ENCODE results near the gene ASRGL1. TPM values are rescaled to one million over a fixed set of nuclear protein-coding genes. Genes with fewer than 3 reads are reported as not detected.

Gene ASRGL1
- 0.93 TPM for polyA plus RNA-seq (2013, experiment 1 of 2)
- 1.0 TPM for polyA plus RNA-seq (2013, experiment 2 of 2)

DNA sequence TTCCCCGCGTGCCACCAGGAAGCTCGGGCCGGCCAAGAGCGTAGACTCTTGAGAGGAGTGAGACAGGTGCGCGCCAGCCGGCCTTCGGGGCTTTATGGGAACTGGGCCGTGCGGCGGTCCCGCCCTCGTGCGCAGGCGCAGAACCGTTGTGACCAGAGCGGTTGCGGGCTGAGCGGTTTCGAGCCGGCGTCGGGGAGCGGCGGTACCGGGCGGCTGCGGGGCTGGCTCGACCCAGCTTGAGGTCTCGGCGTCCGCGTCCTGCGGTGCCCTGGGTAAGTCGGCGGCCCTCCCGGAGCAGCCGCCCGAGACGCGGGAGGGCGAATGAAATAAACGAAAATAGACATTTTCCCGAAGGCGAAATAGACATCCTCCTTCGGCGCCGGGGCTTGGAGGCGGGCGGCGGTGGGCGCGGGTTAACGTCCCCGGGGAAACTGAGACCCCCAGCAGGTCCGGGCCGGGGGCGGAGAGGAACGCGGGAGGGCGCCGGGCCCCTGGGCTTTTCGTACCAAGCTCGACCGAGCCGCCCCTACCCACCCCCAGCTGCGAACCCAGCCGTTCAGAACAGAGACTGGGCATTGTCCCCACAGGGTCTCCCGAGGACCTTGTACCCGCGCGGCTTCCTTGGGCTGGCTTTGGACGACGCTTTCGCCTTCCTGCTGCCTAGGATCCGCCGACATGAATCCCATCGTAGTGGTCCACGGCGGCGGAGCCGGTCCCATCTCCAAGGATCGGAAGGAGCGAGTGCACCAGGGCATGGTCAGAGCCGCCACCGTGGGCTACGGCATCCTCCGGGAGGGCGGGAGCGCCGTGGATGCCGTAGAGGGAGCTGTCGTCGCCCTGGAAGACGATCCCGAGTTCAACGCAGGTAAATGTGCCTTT is at the start of gene ASRGL1:
TSS of gene ASRGL1 (plus strand) at position 146 of the 879 bp plus-strand sequence. CDS start at position 676, 530 bp downstream.
- Histone ChIP-seq H2BK15ac (ENCODE audit: low read depth, poor library complexity, severe bottlenecking) (no peak within 1 kb of the TSS), H2AFZ (ENCODE audit: low read depth, low read length) (peak within 1 kb of the TSS; percentile 2), H2BK12ac (ENCODE audit: low read length in 2 of 2) (no peak within 1 kb of the TSS), H3K23ac (ENCODE audit: low read length in 2 of 2) (peak within 1 kb of the TSS in 1 of 2 experiments; percentile 72), H3K18ac (ENCODE audit: low read depth in 1 of 2, low read length in 2 of 2) (no peak within 1 kb of the TSS), H2BK120ac (ENCODE audit: low read depth, low read length) (no peak within 1 kb of the TSS), H3K4me3 (ENCODE audit: insufficient read depth in 1 of 2, low read depth in 1 of 2, low read length in 2 of 2) (peak within 1 kb of the TSS; percentile 77 to 78), H3K27ac (ENCODE audit: low read length, poor library complexity, severe bottlenecking) (no peak within 1 kb of the TSS), H3K14ac (ENCODE audit: low read length in 2 of 2) (no peak within 1 kb of the TSS), H4K8ac (ENCODE audit: low read length) (peak within 1 kb of the TSS; percentile 55), H3K9ac (ENCODE audit: low read length) (peak within 1 kb of the TSS; percentile 54), H2AK5ac (ENCODE audit: low read length, severe bottlenecking) (no peak within 1 kb of the TSS), H2BK5ac (ENCODE audit: low read depth, low read length, poor library complexity, severe bottlenecking) (no peak within 1 kb of the TSS), H3K4me2 (ENCODE audit: low read length, poor library complexity, severe bottlenecking) (peak within 1 kb of the TSS; percentile 100), H3K9me3 (ENCODE audit: control insufficient read depth, low read length) (no peaks in the 10 kb centered on the region), H4K91ac (ENCODE audit: low read length) (no peak within 1 kb of the TSS), H3K4me1 (ENCODE audit: control insufficient read depth, insufficient read depth, low read depth, low read length) (peaks cover 9% of the 10 kb centered on the region), H3K4ac (ENCODE audit: low read depth in 1 of 2, low read length in 2 of 2) (no peak within 1 kb of the TSS), H3K27me3 (ENCODE audit: control insufficient read depth in 1 of 2, insufficient read depth in 1 of 2, low read length in 2 of 2) (peaks cover 45 to 71% of the 10 kb centered on the region in 2 experiments), H3K36me3 (ENCODE audit: control insufficient read depth in 1 of 2, insufficient read depth in 2 of 2, low read depth in 1 of 2, low read length in 2 of 2) (no peaks in the 10 kb centered on the region), H3K79me1 (replicated peaks; ENCODE audit: low read length, poor library complexity, severe bottlenecking) (no peaks in the 10 kb centered on the region)
- DNase-seq = peak; percentile 49
- whole genome bisulfite sequencing = 1% methylated on average over 93 of the region's 98 CpGs

DNA sequence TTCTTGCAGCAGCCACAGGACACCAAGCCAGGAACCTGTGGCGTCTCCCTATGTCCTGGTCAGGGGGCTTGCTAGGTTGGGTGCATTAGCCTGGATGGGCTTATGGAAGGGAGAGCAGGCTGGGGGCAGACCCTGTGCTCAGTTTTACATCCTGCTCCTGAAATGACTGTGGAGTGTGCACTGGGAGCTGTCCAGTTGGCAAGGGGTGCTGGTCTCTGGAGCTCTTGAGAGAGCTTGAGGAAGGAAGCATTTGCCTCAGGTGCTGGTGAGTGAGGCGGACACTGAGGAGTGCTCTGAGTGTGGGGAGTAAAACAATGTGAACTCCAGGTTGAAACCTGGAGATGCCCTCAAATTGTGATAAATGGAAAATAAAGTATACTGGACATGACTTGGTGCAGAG is 41.7 kb upstream of the ASRGL1 start:
- H2AFZ ChIP-seq (ENCODE audit: low read depth, low read length) = no peak overlapping the region
- 28% methylated on average over 2 of the region's 2 CpGs for WGBS
- H3K4me3 ChIP-seq (ENCODE audit: insufficient read depth in 1 of 2, low read depth in 1 of 2, low read length in 2 of 2) = no peak overlapping the region
- H2AK5ac ChIP-seq (ENCODE audit: low read length, severe bottlenecking) = no peak overlapping the region
- no peak overlapping the region for H3K23ac ChIP-seq (ENCODE audit: low read length in 2 of 2)
- no peaks in the 10 kb centered on the region for H3K36me3 ChIP-seq (ENCODE audit: control insufficient read depth in 1 of 2, insufficient read depth in 2 of 2, low read depth in 1 of 2, low read length in 2 of 2)
- H2BK15ac ChIP-seq (ENCODE audit: low read depth, poor library complexity, severe bottlenecking) = no peak overlapping the region
- no peaks in the 10 kb centered on the region for H3K9me3 ChIP-seq (ENCODE audit: control insufficient read depth, low read length)
- H3K9ac ChIP-seq (ENCODE audit: low read length) = no peak overlapping the region
- no peak overlapping the region for H2BK12ac ChIP-seq (ENCODE audit: low read length in 2 of 2)
- no peak overlapping the region for H4K8ac ChIP-seq (ENCODE audit: low read length)
- no peak overlapping the region for H3K4ac ChIP-seq (ENCODE audit: low read depth in 1 of 2, low read length in 2 of 2)
- peaks cover 1% of the 10 kb centered on the region for H3K4me1 ChIP-seq (ENCODE audit: control insufficient read depth, insufficient read depth, low read depth, low read length)
- H2BK120ac ChIP-seq (ENCODE audit: low read depth, low read length) = no peak overlapping the region
- H3K79me1 ChIP-seq (replicated peaks; ENCODE audit: low read length, poor library complexity, severe bottlenecking) = no peaks in the 10 kb centered on the region
- no peak overlapping the region for H2BK5ac ChIP-seq (ENCODE audit: low read depth, low read length, poor library complexity, severe bottlenecking)
- no peak overlapping the region for H3K14ac ChIP-seq (ENCODE audit: low read length in 2 of 2)
- H3K4me2 ChIP-seq (ENCODE audit: low read length, poor library complexity, severe bottlenecking) = no peak overlapping the region
- peak; percentile 25 for DNase-seq
- H3K27me3 ChIP-seq (ENCODE audit: control insufficient read depth in 1 of 2, insufficient read depth in 1 of 2, low read length in 2 of 2) = peaks cover 23 to 37% of the 10 kb centered on the region in 2 experiments
- H3K18ac ChIP-seq (ENCODE audit: low read depth in 1 of 2, low read length in 2 of 2) = no peak overlapping the region
- H3K27ac ChIP-seq (ENCODE audit: low read length, poor library complexity, severe bottlenecking) = no peak overlapping the region
- no peak overlapping the region for H4K91ac ChIP-seq (ENCODE audit: low read length)

DNA sequence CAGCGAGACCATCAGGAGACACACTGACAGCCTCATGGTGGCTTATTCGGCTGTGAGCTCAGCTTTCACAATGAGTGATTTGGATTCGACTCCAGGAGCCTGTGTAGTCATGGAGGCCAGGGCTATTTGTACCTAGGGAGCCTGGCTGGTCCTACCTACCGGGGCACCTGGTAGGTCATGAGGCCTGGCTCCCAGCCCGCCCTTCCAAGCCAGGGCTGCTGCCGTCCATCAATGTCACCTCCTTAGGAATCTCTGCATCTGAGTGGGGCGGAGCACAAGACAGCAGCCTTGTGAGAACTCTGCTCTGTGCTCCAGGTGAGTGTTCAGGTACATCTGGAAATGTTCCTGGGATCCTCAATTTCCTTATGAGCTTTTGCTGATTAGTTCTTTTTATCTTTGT is 38.3 kb upstream of the ASRGL1 start, which contains the start of gene SCGB1D4:
TSS of gene SCGB1D4 (minus strand) at position 101 of the 400 bp plus-strand sequence. CDS start at position 36, 65 bp downstream.
- H4K8ac ChIP-seq (ENCODE audit: low read length) = no peak within 1 kb of the TSS
- no peak within 1 kb of the TSS for H3K14ac ChIP-seq (ENCODE audit: low read length in 2 of 2)
- H3K23ac ChIP-seq (ENCODE audit: low read length in 2 of 2) = no peak within 1 kb of the TSS
- no peak within 1 kb of the TSS for H2BK12ac ChIP-seq (ENCODE audit: low read length in 2 of 2)
- no peak within 1 kb of the TSS for H3K4ac ChIP-seq (ENCODE audit: low read depth in 1 of 2, low read length in 2 of 2)
- no peak for DNase-seq
- H2AFZ ChIP-seq (ENCODE audit: low read depth, low read length) = no peak within 1 kb of the TSS
- H3K36me3 ChIP-seq (ENCODE audit: control insufficient read depth in 1 of 2, insufficient read depth in 2 of 2, low read depth in 1 of 2, low read length in 2 of 2) = no peaks in the 10 kb centered on the region
- no peaks in the 10 kb centered on the region for H3K9me3 ChIP-seq (ENCODE audit: control insufficient read depth, low read length)
- H2BK5ac ChIP-seq (ENCODE audit: low read depth, low read length, poor library complexity, severe bottlenecking) = no peak within 1 kb of the TSS
- H3K4me3 ChIP-seq (ENCODE audit: insufficient read depth in 1 of 2, low read depth in 1 of 2, low read length in 2 of 2) = no peak within 1 kb of the TSS
- H3K27me3 ChIP-seq (ENCODE audit: control insufficient read depth in 1 of 2, insufficient read depth in 1 of 2, low read length in 2 of 2) = peaks cover 33 to 49% of the 10 kb centered on the region in 2 experiments
- H3K27ac ChIP-seq (ENCODE audit: low read length, poor library complexity, severe bottlenecking) = no peak within 1 kb of the TSS
- H3K4me2 ChIP-seq (ENCODE audit: low read length, poor library complexity, severe bottlenecking) = no peak within 1 kb of the TSS
- H2BK15ac ChIP-seq (ENCODE audit: low read depth, poor library complexity, severe bottlenecking) = no peak within 1 kb of the TSS
- no peak within 1 kb of the TSS for H2AK5ac ChIP-seq (ENCODE audit: low read length, severe bottlenecking)
- no peak within 1 kb of the TSS for H4K91ac ChIP-seq (ENCODE audit: low read length)
- H3K9ac ChIP-seq (ENCODE audit: low read length) = no peak within 1 kb of the TSS
- no peaks in the 10 kb centered on the region for H3K79me1 ChIP-seq (replicated peaks; ENCODE audit: low read length, poor library complexity, severe bottlenecking)
- no peak within 1 kb of the TSS for H3K18ac ChIP-seq (ENCODE audit: low read depth in 1 of 2, low read length in 2 of 2)
- 72% methylated on average over 7 of the region's 7 CpGs for WGBS
- H2BK120ac ChIP-seq (ENCODE audit: low read depth, low read length) = no peak within 1 kb of the TSS
- H3K4me1 ChIP-seq (ENCODE audit: control insufficient read depth, insufficient read depth, low read depth, low read length) = no peaks in the 10 kb centered on the region

DNA sequence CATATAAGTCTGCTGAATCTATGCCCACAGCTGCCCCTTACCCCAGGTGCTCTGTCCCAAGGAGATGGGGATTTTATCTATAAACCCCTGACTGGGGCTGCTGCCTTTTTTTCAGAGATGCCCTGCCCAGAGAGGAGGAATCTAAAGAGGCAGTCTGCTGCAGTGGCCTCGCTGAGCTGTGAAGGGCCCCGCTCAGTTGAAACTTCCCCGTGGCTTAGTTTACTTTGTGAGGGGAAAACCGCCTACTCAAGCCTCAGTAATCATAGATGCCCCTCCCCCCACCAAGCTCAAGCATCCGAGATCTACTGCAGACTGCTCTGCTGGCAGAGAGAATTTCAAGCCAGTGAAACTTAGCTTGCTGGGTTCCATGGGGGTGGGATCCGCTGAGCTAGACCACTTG is 31.0 kb upstream of the ASRGL1 start:
- Histone ChIP-seq H3K4me1 (ENCODE audit: control insufficient read depth, insufficient read depth, low read depth, low read length) (peaks cover 3% of the 10 kb centered on the region), H3K14ac (ENCODE audit: low read length in 2 of 2) (no peak overlapping the region), H2BK5ac (ENCODE audit: low read depth, low read length, poor library complexity, severe bottlenecking) (no peak overlapping the region), H2BK12ac (ENCODE audit: low read length in 2 of 2) (no peak overlapping the region), H3K4ac (ENCODE audit: low read depth in 1 of 2, low read length in 2 of 2) (no peak overlapping the region), H2BK120ac (ENCODE audit: low read depth, low read length) (no peak overlapping the region), H2AFZ (ENCODE audit: low read depth, low read length) (no peak overlapping the region), H4K91ac (ENCODE audit: low read length) (no peak overlapping the region), H2BK15ac (ENCODE audit: low read depth, poor library complexity, severe bottlenecking) (no peak overlapping the region), H3K9me3 (ENCODE audit: control insufficient read depth, low read length) (peaks cover 8% of the 10 kb centered on the region), H3K18ac (ENCODE audit: low read depth in 1 of 2, low read length in 2 of 2) (no peak overlapping the region), H3K27me3 (ENCODE audit: control insufficient read depth in 1 of 2, insufficient read depth in 1 of 2, low read length in 2 of 2) (peaks cover 12 to 49% of the 10 kb centered on the region in 2 experiments), H3K27ac (ENCODE audit: low read length, poor library complexity, severe bottlenecking) (no peak overlapping the region), H4K8ac (ENCODE audit: low read length) (no peak overlapping the region), H2AK5ac (ENCODE audit: low read length, severe bottlenecking) (no peak overlapping the region), H3K4me2 (ENCODE audit: low read length, poor library complexity, severe bottlenecking) (no peak overlapping the region), H3K36me3 (ENCODE audit: control insufficient read depth in 1 of 2, insufficient read depth in 2 of 2, low read depth in 1 of 2, low read length in 2 of 2) (no peaks in the 10 kb centered on the region), H3K79me1 (replicated peaks; ENCODE audit: low read length, poor library complexity, severe bottlenecking) (no peaks in the 10 kb centered on the region), H3K9ac (ENCODE audit: low read length) (no peak overlapping the region), H3K23ac (ENCODE audit: low read length in 2 of 2) (no peak overlapping the region), H3K4me3 (ENCODE audit: insufficient read depth in 1 of 2, low read depth in 1 of 2, low read length in 2 of 2) (no peak overlapping the region)
- WGBS = 45% methylated on average over 6 of the region's 6 CpGs
- DNase-seq = no peak

Data from mesenchymal stem cell (in vitro differentiated cells and primary cell).